GM18907 (cell line): ENCODE data around the gene GLTPD2.

Source experiments
- ATAC-seq: cut with Tn5 transposase; IDR thresholded peaks from one replicate; pipeline ENCODE4 v1.9.1; 2021; ENCODE audit warnings: mild to moderate bottlenecking, moderate library complexity; ENCODE audit not compliant: unreplicated experiment

Gene GLTPD2

GRCh38 chr17:4807605-4808377, 19.0 kb downstream of the GLTPD2 start:
- no peak for ATAC-seq

- no peak for ATAC-seq
Observed at GRCh38 chr17:4808378-4808767, 19.6 kb downstream of the GLTPD2 start.

- ATAC-seq, result no peak
Observed at GRCh38 chr17:4810696-4811290, 22.0 kb downstream of the GLTPD2 start.

- no peak for ATAC-seq
Observed at GRCh38 chr17:4811471-4811870, 22.7 kb downstream of the GLTPD2 start.

- no peak for ATAC-seq
Observed at GRCh38 chr17:4812690-4813089, 23.9 kb downstream of the GLTPD2 start.

GRCh38 chr17:4815043-4815675, 26.4 kb downstream of the GLTPD2 start:
- ATAC-seq, result no peak

- no peak for ATAC-seq
Observed at GRCh38 chr17:4816826-4817225, 28.1 kb downstream of the GLTPD2 start.

- ATAC-seq, result no peak
Observed at GRCh38 chr17:4818276-4818675, 29.5 kb downstream of the GLTPD2 start.

- no peak for ATAC-seq
Observed at GRCh38 chr17:4822835-4823234, 34.1 kb downstream of the GLTPD2 start.

- ATAC-seq, result no peak
Observed at GRCh38 chr17:4823373-4824089, 34.8 kb downstream of the GLTPD2 start.

GRCh38 chr17:4827399-4827798, 38.6 kb downstream of the GLTPD2 start:
- ATAC-seq, result no peak

GRCh38 chr17:4832829-4833177, 44.0 kb downstream of the GLTPD2 start:
- peak; percentile 11 for ATAC-seq

GRCh38 chr17:4833178-4833940, 44.6 kb downstream of the GLTPD2 start, which contains the start of gene MINK1:
Gene MINK1, plus strand, starts transcription at chr17:4833340. Its CDS starts 244 bp downstream, at chr17:4833584.
- peak; percentile 85 for ATAC-seq

- no peak for ATAC-seq
Observed at GRCh38 chr17:4833941-4834680, 45.3 kb downstream of the GLTPD2 start.

GRCh38 chr17:4834681-4835020, 45.9 kb downstream of the GLTPD2 start:
- no peak for ATAC-seq

GRCh38 chr17:4836221-4836620, 47.5 kb downstream of the GLTPD2 start:
- ATAC-seq, result no peak

GRCh38 chr17:4837471-4838308, 48.9 kb downstream of the GLTPD2 start:
- no peak for ATAC-seq

- no peak for ATAC-seq
Observed at GRCh38 chr17:4838309-4838785, 49.6 kb downstream of the GLTPD2 start.

GRCh38 chr17:4839221-4839620, 50.5 kb downstream of the GLTPD2 start:
- no peak for ATAC-seq
